ENCODE data around the gene ARRDC4.

ARRDC4 gene

GRCh38 chr15:97962263-97962662 lies 1.8 kb downstream of the ARRDC4 start:
- no peak overlapping the region for H3K27ac ChIP-seq (ENCODE audit: low read depth, low read length)
- H3K9me3 ChIP-seq (ENCODE audit: insufficient read depth, low read length), result no peaks in the 10 kb centered on the region
- no peaks in the 10 kb centered on the region for H3F3A ChIP-seq (ENCODE audit: insufficient read depth)
- no peaks in the 10 kb centered on the region for H3K79me2 ChIP-seq (ENCODE audit: insufficient read depth, low read length)
- H4K20me1 ChIP-seq (ENCODE audit: low read depth, low read length), result no peaks in the 10 kb centered on the region
- H3K4me3 ChIP-seq (ENCODE audit: insufficient read depth, low read length, poor library complexity, severe bottlenecking), result no peak overlapping the region
- H2AFZ ChIP-seq (ENCODE audit: low read depth, low read length, severe bottlenecking), result no peak overlapping the region
- H3K9me2 ChIP-seq (replicated peaks; ENCODE audit: insufficient read depth, low read length), result no peaks in the 10 kb centered on the region
- H3K27me3 ChIP-seq (ENCODE audit: low read length), result no peaks in the 10 kb centered on the region
- no peaks in the 10 kb centered on the region for H3K36me3 ChIP-seq (ENCODE audit: low read length)
- TF ChIP-seq EZH2phosphoT487 (conservative IDR thresholded peaks at IDR 0.05; ENCODE audit: low read length), result no peak
- TF ChIP-seq, protein P1, sequence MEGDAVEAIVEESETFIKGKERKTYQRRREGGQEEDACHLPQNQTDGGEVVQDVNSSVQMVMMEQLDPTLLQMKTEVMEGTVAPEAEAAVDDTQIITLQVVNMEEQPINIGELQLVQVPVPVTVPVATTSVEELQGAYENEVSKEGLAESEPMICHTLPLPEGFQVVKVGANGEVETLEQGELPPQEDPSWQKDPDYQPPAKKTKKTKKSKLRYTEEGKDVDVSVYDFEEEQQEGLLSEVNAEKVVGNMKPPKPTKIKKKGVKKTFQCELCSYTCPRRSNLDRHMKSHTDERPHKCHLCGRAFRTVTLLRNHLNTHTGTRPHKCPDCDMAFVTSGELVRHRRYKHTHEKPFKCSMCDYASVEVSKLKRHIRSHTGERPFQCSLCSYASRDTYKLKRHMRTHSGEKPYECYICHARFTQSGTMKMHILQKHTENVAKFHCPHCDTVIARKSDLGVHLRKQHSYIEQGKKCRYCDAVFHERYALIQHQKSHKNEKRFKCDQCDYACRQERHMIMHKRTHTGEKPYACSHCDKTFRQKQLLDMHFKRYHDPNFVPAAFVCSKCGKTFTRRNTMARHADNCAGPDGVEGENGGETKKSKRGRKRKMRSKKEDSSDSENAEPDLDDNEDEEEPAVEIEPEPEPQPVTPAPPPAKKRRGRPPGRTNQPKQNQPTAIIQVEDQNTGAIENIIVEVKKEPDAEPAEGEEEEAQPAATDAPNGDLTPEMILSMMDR (IDR thresholded peaks at IDR 0.05; ENCODE audit: insufficient read depth, low read length, poor library complexity, severe bottlenecking), result no peak
- no peak overlapping the region for H3K9ac ChIP-seq (ENCODE audit: low read length)
- no peak overlapping the region for H3K4me2 ChIP-seq (ENCODE audit: low read depth, low read length, poor library complexity, severe bottlenecking)

- Histone ChIP-seq H4K20me1 (ENCODE audit: low read depth, low read length) (no peaks in the 10 kb centered on the region), H3F3A (ENCODE audit: insufficient read depth) (no peaks in the 10 kb centered on the region), H3K36me3 (ENCODE audit: low read length) (no peaks in the 10 kb centered on the region), H3K27ac (ENCODE audit: low read depth, low read length) (no peak overlapping the region), H3K79me2 (ENCODE audit: insufficient read depth, low read length) (no peaks in the 10 kb centered on the region), H2AFZ (ENCODE audit: low read depth, low read length, severe bottlenecking) (no peak overlapping the region), H3K9me3 (ENCODE audit: insufficient read depth, low read length) (no peaks in the 10 kb centered on the region), H3K4me3 (ENCODE audit: insufficient read depth, low read length, poor library complexity, severe bottlenecking) (no peak overlapping the region), H3K4me2 (ENCODE audit: low read depth, low read length, poor library complexity, severe bottlenecking) (no peak overlapping the region), H3K9me2 (replicated peaks; ENCODE audit: insufficient read depth, low read length) (no peaks in the 10 kb centered on the region), H3K9ac (ENCODE audit: low read length) (no peak overlapping the region), H3K27me3 (ENCODE audit: low read length) (no peaks in the 10 kb centered on the region)
- no peak for TF ChIP-seq EZH2phosphoT487 (conservative IDR thresholded peaks at IDR 0.05; ENCODE audit: low read length)
- TF ChIP-seq, protein P1 (IDR thresholded peaks at IDR 0.05; ENCODE audit: insufficient read depth, low read length, poor library complexity, severe bottlenecking), result no peak
Observed at GRCh38 chr15:97963779-97964178, 3.3 kb downstream of the ARRDC4 start.

GRCh38 chr15:97966246-97966645 lies 5.7 kb downstream of the ARRDC4 start:
- Histone ChIP-seq H3K4me3 (ENCODE audit: insufficient read depth, low read length, poor library complexity, severe bottlenecking) (no peak overlapping the region), H3K9me3 (ENCODE audit: insufficient read depth, low read length) (no peaks in the 10 kb centered on the region), H3K27ac (ENCODE audit: low read depth, low read length) (no peak overlapping the region), H2AFZ (ENCODE audit: low read depth, low read length, severe bottlenecking) (no peak overlapping the region), H3K9ac (ENCODE audit: low read length) (no peak overlapping the region), H3K36me3 (ENCODE audit: low read length) (no peaks in the 10 kb centered on the region), H3F3A (ENCODE audit: insufficient read depth) (no peaks in the 10 kb centered on the region), H4K20me1 (ENCODE audit: low read depth, low read length) (no peaks in the 10 kb centered on the region), H3K4me2 (ENCODE audit: low read depth, low read length, poor library complexity, severe bottlenecking) (no peak overlapping the region), H3K27me3 (ENCODE audit: low read length) (no peaks in the 10 kb centered on the region), H3K79me2 (ENCODE audit: insufficient read depth, low read length) (no peaks in the 10 kb centered on the region), H3K9me2 (replicated peaks; ENCODE audit: insufficient read depth, low read length) (no peaks in the 10 kb centered on the region)
- TF ChIP-seq EZH2phosphoT487 (conservative IDR thresholded peaks at IDR 0.05; ENCODE audit: low read length), result no peak
- TF ChIP-seq, protein P1 (IDR thresholded peaks at IDR 0.05; ENCODE audit: insufficient read depth, low read length, poor library complexity, severe bottlenecking), result no peak
